OCI-LY1 (cell line): ENCODE results near the gene APLP2.
A peak's percentile ranks its signal among the peaks of the same experiment; 100 is the strongest.

Experiments used
- H2AFZ ChIP-seq: fragments of 200-600 bp; sonication (generic), shearing (Covaris generic); 2 replicates; pipeline ENCODE4 v1.6.0; 2014; ENCODE audit warnings: antibody characterized with exemption, mild to moderate bottlenecking, low read length
- H3F3A ChIP-seq: fragments of 200-600 bp; sonication (generic), shearing (Covaris generic); 2 replicates; pipeline ENCODE4 v1.6.0; 2014; ENCODE audit warnings: mild to moderate bottlenecking, antibody characterized with exemption, low read length, moderate library complexity; ENCODE audit not compliant: insufficient read depth
- H3K27ac ChIP-seq: fragments of 200-600 bp; sonication (generic); 2 replicates; pipeline ENCODE4 v1.5.1; 2014; ENCODE audit warnings: low read length, mixed run types, mild to moderate bottlenecking, low read depth; ENCODE audit not compliant: poor library complexity, severe bottlenecking
- H3K27me3 ChIP-seq: fragments of 200-600 bp; sonication (generic); 2 replicates; pipeline ENCODE4 v1.6.0; 2014; ENCODE audit warnings: antibody characterized with exemption, mild to moderate bottlenecking, low read length, moderate library complexity; ENCODE audit not compliant: insufficient read depth
- H3K36me3 ChIP-seq: fragments of 200-600 bp; sonication (generic); 2 replicates; pipeline ENCODE4 v1.6.1; 2014; ENCODE audit warnings: mild to moderate bottlenecking, antibody characterized with exemption, low read length, moderate library complexity, mixed read lengths; ENCODE audit not compliant: insufficient read depth
- H3K4me1 ChIP-seq: fragments of 200-600 bp; sonication (generic); 2 replicates; pipeline ENCODE4 v1.5.1; 2014; ENCODE audit warnings: mild to moderate bottlenecking, low read length, moderate library complexity; ENCODE audit not compliant: insufficient read depth, severe bottlenecking
- H3K4me2 ChIP-seq: fragments of 200-600 bp; sonication (generic), shearing (Covaris generic); 2 replicates; pipeline ENCODE4 v1.6.1; 2014; ENCODE audit warnings: low read length
- H3K4me3 ChIP-seq: fragments of 200-600 bp; sonication (generic); 2 replicates; pipeline ENCODE4 v1.5.1; 2014; ENCODE audit warnings: low read length, low read depth, mild to moderate bottlenecking, mixed read lengths; ENCODE audit not compliant: poor library complexity, severe bottlenecking
- H3K79me2 ChIP-seq: fragments of 200-600 bp; shearing (Covaris generic); 2 replicates; pipeline ENCODE4 v1.6.1; 2016; ENCODE audit warnings: mixed run types, low read length, mixed read lengths; ENCODE audit not compliant: insufficient read depth
- H3K9ac ChIP-seq: fragments of 200-600 bp; sonication (generic), shearing (Covaris generic); 2 replicates; pipeline ENCODE4 v1.6.1; 2014; ENCODE audit warnings: mild to moderate bottlenecking, low read length, mixed read lengths
- H3K9me2 ChIP-seq: fragments of 200-600 bp; sonication (generic), shearing (Covaris generic); 2 replicates; pipeline ENCODE4 v1.6.1; 2014; ENCODE audit warnings: low read depth, mild to moderate bottlenecking, low read length, mixed read lengths
- H3K9me3 ChIP-seq: fragments of 200-600 bp; shearing (Covaris generic); 2 replicates; pipeline ENCODE4 v1.6.1; 2014; ENCODE audit warnings: low read length, mixed read lengths
- H4K20me1 ChIP-seq: fragments of 200-600 bp; sonication (generic), shearing (Covaris generic); 2 replicates; pipeline ENCODE4 v1.6.0; 2016; ENCODE audit warnings: mild to moderate bottlenecking, low read length; ENCODE audit not compliant: insufficient read depth
- CTCF ChIP-seq: fragments of 200-600 bp; sonication (generic), shearing (Covaris generic); IDR thresholded peaks from 2 replicates; pipeline ENCODE4 v1.5.1; 2017; ENCODE audit warnings: mild to moderate bottlenecking, antibody characterized with exemption, low read length, moderate library complexity, mixed read lengths
- EZH2 ChIP-seq: fragments of 200-600 bp; sonication (generic), shearing (Covaris generic); IDR thresholded peaks from 2 replicates; pipeline ENCODE4 v1.8.0; 2017; ENCODE audit warnings: borderline replicate concordance, mixed run types, mild to moderate bottlenecking, antibody characterized with exemption, low read length, moderate library complexity, mixed read lengths

APLP2 gene

GRCh38 chr11:130150790-130151189 lies 81.1 kb downstream of the APLP2 start:
- no peak overlapping the region for H2AFZ ChIP-seq
- peak overlapping the region; percentile 93 for H3K27ac ChIP-seq
- no peaks in the 10 kb centered on the region for H4K20me1 ChIP-seq
- H3K36me3 ChIP-seq = peaks cover 10% of the 10 kb centered on the region; the same call in 1 of the 2 replicates
- no peaks in the 10 kb centered on the region for H3K9me2 ChIP-seq
- no peaks in the 10 kb centered on the region for H3K79me2 ChIP-seq
- H3K9me3 ChIP-seq = no peaks in the 10 kb centered on the region
- H3K4me1 ChIP-seq = peaks cover 72% of the 10 kb centered on the region
- TF ChIP-seq EZH2 = no peak
- no peak for TF ChIP-seq CTCF
- H3K9ac ChIP-seq = peak overlapping the region; percentile 52; the same call in 1 of the 2 replicates
- H3K4me3 ChIP-seq = no peak overlapping the region
- H3K4me2 ChIP-seq = peak overlapping the region; percentile 39
- H3K27me3 ChIP-seq = no peaks in the 10 kb centered on the region
- H3F3A ChIP-seq = no peaks in the 10 kb centered on the region

- no peak overlapping the region for H3K4me3 ChIP-seq
- no peaks in the 10 kb centered on the region for H3F3A ChIP-seq
- H3K36me3 ChIP-seq = peaks cover 10% of the 10 kb centered on the region; the same call in 1 of the 2 replicates
- H3K27ac ChIP-seq = peak overlapping the region; percentile 93
- H4K20me1 ChIP-seq = no peaks in the 10 kb centered on the region
- TF ChIP-seq CTCF = no peak
- no peak for TF ChIP-seq EZH2
- H3K79me2 ChIP-seq = no peaks in the 10 kb centered on the region
- H3K9me3 ChIP-seq = no peaks in the 10 kb centered on the region
- H2AFZ ChIP-seq = no peak overlapping the region
- no peaks in the 10 kb centered on the region for H3K27me3 ChIP-seq
- peak overlapping the region; percentile 39 for H3K4me2 ChIP-seq
- H3K4me1 ChIP-seq = peaks cover 72% of the 10 kb centered on the region
- H3K9ac ChIP-seq = peak overlapping the region; percentile 52
- H3K9me2 ChIP-seq = no peaks in the 10 kb centered on the region
Measured at GRCh38 chr11:130151196-130151595, 81.5 kb downstream of the APLP2 start.

- Histone ChIP-seq H3K4me3 (no peak overlapping the region), H2AFZ (no peak overlapping the region), H3K79me2 (peaks cover 14% of the 10 kb centered on the region), H3K9me3 (no peaks in the 10 kb centered on the region), H3K4me2 (peak overlapping the region; percentile 4; the same call in 1 of the 2 replicates), H3K36me3 (peaks cover 12% of the 10 kb centered on the region), H4K20me1 (no peaks in the 10 kb centered on the region), H3K4me1 (peaks cover 64% of the 10 kb centered on the region), H3K9me2 (no peaks in the 10 kb centered on the region), H3K27me3 (no peaks in the 10 kb centered on the region), H3K9ac (peak overlapping the region; percentile 20; the same call in 1 of the 2 replicates), H3K27ac (peak overlapping the region; percentile 95), H3F3A (no peaks in the 10 kb centered on the region)
- no peak for TF ChIP-seq CTCF
- TF ChIP-seq EZH2 = no peak
Measured at GRCh38 chr11:130156108-130157022, 86.7 kb downstream of the APLP2 start.
